Adrenal gland (tissue), 5 donors: ENCODE measurements around the gene TMED6.

Experiments used
- POLR2A ChIP-seq, 2 donors: fragments of 450-650 bp; IDR thresholded peaks; one replicate each; pipeline ENCODE4 v1.6.1; 2017; ENCODE audit warnings: antibody characterized with exemption in 2 of 2, mild to moderate bottlenecking in 2 of 2, moderate library complexity in 1 of 2
- TF ChIP-seq, protein P1 (sequence below), 6 experiments: fragments of 450-650 bp in 4 of 6; fragments of 200-600 bp in 2 of 6; sonication (generic) in 1 of 6; IDR thresholded peaks; 1 replicate in 5 of 6; 2 replicates in 1 of 6; pipeline versions ENCODE4 v1.5.1 to v1.8.0; 2016 to 2021; ENCODE audit warnings: antibody characterized with exemption in 6 of 6, mild to moderate bottlenecking in 2 of 6, moderate library complexity in 1 of 6
- donor health status: DM: no; HTN: no; CAD: no.

DNA sequence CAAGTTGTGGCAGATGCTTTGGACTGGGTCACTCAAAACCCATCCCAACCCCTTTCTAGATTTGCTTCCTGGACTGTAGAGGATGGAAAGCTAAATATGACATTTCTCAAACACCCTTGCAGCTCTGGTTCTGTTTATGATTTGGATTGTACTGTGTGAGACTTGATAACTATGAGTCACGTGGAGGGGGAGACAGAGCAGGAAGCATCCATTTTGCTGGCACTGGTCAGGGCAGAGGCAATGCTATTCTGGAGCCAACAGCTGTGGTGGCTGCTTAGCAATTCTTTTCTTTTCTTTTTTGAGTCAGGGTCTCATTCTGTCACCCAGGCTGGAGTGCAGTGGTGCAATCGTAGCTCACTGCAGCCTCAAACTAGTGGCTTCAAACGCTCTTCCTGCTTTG lies 47.8 kb upstream of the TMED6 start:
- TF ChIP-seq, protein P1, sequence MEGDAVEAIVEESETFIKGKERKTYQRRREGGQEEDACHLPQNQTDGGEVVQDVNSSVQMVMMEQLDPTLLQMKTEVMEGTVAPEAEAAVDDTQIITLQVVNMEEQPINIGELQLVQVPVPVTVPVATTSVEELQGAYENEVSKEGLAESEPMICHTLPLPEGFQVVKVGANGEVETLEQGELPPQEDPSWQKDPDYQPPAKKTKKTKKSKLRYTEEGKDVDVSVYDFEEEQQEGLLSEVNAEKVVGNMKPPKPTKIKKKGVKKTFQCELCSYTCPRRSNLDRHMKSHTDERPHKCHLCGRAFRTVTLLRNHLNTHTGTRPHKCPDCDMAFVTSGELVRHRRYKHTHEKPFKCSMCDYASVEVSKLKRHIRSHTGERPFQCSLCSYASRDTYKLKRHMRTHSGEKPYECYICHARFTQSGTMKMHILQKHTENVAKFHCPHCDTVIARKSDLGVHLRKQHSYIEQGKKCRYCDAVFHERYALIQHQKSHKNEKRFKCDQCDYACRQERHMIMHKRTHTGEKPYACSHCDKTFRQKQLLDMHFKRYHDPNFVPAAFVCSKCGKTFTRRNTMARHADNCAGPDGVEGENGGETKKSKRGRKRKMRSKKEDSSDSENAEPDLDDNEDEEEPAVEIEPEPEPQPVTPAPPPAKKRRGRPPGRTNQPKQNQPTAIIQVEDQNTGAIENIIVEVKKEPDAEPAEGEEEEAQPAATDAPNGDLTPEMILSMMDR (IDR thresholded peaks at IDR 0.05) = no peak
- TF ChIP-seq POLR2A (IDR thresholded peaks at IDR 0.05) = no peak
